SIG-M5 (cell line): ENCODE results near the gene DHRS1.

Experiments
- DNase-seq: peaks from one replicate; lab custom pipeline; 2025; lab: John Stamatoyannopoulos, UW

Gene DHRS1

DNA sequence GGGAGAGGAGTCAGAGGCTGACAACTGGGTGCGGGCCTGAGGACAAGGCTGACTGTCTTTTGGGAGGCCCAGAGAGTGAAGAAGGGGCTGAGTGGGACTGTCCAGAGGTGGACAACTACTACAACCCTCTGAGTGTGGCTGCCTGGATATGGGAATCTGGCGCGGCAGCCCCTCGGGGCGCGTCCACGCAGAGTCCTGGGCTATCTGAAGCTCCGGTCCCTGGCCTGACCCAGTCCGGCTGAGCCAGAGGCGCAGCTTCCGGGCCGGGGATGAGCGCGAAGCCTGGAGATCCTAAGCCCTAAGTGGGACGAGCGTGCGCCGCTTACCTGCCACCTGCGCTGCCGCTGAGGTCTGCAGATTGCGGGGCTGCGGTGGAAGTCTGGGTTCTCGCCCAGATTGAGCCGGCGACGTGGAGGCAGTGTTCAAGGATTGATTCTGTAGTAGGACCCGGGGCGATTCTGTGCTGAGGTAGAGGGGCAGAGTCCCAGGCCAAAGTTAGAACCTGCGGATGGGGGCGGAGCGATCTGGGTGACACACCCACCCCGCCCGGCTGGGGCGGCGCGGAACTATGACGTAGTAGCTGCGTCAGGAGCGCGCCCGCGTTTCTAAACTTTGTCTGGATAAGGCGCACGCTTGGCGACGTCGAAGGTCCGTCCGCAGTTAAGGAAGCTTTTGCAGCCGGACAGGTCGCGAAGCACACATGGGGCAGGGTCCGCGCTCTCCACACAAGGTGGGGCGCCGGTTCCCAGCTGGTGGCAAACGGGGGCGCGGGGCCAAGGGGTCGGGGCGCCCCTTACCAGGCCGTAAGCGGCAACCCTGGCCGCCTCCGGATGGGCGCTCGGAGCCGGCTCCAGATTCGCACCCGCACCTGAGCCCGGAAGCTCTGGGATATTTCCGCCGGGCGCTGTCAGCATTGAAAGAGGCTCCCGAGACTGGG is at the start of gene DHRS1, which contains the start of gene NOP9:
TSS of gene DHRS1 (minus strand) at position 526 of the 937 bp plus-strand sequence. CDS start 674 bp downstream, outside the sequence.
TSS of gene NOP9 (plus strand) at position 596 of the 937 bp plus-strand sequence. CDS start at position 701, 105 bp downstream.
- no peak for DNase-seq

DNA sequence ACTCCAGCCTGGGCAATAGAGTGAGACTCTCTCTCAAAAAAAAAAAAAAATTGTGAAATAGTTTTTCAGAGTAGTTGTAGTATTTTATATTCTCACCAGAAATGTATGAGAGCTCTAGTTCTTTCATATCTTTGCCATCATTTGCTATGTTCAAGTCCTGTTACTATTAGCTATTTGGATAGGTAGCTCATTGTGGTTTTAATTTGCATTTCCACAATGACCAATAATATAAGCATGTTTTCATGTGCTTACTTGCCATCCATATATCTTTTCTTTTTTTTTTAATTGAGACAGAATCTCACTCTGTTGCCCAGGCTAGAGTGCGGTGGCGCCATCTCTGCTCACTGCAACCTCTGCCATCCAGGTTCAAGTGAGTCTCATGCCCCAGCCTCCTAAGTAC is 48.6 kb upstream of the DHRS1 start:
- no peak for DNase-seq

DNA sequence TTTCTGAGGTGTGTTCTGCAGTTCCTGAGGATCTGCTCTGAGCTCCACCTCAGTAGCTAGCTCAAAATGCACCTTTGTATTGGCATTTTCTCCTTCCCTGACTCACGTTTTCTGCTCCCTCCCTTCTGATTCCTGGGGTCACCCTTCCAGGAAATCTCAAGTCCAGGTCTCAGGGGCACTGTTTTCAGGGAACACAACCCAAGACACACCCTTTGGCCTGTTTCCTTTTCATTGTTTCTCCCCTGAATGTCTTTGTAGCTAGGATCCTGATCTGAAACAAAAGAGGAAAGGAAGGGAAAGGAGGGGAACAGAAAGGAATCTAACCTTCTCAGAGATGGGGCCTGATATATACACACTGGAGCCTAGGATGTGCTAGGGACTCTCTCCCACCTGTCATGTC is 47.6 kb upstream of the DHRS1 start:
- DNase-seq: no peak

DNA sequence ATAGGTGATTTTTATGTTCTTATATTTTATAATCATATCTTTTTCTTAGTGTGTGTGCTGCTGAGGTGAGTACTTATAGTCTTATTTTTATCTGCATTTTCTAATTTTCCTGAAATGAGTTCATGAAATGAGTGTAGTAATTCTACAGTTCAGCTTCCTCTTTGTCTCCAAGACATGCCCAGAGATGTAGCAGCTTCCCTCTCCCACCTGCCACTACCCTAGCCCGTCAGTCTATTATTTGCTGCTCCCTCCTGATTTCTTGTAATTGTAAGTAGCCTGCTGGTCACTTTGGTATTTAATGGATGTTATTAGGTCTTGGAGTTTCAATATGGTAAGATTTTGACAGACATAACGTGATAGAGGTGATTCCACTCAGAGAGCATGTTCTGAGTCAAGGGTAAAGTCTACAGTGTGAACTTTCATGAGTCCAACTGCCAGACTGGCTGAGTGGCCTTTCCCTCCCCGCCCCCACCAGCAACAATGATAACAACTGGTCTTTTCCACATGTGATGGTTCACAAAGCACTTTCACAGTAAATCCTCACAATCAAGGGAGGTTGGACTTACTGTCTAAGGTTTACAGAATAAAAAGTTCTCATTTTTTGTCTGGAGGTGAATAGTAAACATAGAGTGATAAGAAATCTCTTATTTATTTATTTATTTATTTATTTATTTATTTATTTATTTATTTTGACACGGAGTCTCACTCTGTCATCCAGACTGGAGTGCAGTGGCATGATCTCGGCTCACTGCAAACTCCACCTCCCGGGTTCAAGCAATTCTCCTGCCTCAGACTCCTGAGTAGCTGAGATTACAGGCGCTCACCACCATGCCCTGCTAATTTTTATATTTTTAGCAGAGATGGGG is 44.4 kb upstream of the DHRS1 start:
- DNase-seq: no peak

DNA sequence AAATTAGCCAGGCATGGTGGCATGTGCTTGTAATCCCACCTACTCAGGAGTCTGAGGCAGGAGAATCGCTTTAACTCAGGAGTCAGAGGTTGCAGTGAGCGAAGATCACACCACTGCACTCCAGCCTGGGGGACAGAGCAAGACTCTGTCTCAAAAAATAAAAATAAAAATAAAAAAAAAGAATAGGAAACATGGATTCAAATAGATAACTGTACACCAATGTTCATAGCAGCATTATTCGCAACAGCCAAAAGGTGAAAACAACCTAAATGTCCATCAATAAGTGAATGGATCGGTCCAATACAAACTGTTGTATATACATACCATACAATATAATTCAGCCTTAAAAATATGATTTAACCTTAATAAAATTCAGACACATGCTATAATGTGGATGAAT is 43.3 kb upstream of the DHRS1 start:
- DNase-seq: no peak

DNA sequence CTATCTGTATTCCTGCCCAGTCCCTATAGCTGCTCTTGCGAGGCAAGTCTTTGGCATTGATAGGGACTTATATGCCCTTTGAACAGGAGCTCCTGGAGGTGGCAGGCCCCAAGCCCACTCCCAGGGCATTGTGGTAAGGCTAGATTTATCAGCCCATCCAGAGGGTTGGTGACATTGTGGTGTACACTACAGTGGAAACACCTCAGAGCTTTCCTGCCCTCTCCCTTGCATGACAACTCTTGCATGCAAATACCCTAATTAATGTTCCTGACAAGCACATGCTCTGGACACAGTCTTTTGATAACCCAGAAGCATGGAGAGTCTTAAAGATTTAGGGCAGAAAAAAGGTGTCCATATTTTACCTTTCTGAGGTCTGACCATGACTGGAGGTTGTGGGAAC is 41.0 kb upstream of the DHRS1 start:
- no peak for DNase-seq

DNA sequence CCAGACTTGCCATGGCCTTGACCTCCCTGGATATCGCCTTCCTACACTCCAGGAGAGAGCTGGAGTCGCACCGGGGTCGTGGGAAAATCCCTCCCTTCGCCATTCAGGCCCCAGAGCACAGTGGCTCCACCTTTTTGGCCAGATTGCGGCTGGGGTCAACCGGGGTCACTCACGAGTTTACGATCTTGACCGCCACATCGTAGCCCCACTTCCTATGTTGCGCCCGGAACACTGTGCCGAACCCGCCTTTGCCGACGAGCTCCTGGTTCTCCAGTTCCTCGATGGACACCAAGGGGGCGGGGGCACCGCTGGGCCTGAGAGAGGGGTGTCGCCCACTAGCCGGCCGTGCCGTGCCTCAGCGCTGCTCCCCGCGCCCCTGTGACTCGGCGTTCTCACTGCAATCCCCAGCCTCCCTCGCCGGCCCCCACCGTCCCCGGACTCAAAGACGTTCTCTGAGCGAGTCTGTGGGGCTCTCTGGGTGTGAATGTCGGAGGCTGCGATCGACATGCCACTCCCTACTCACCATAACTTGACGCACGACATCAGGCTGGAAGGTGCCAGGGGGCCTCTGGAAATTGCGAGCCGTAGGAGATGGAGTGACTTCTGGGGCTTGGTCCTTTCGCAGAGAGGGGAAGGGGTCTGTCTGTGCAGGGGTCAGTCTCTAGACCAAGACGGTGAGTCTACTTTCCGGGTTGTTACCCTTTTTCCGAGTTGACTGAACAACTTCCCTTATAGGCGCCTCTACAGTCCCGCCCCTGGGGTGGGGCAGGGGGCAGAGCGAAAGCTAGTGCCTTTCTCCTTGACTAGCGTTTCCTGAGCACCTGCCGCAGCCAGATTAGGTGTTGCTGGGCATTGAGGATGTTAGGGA is 39.9 kb upstream of the DHRS1 start, which contains the start of gene RIPK3:
TSS of gene RIPK3 (minus strand) at position 708 of the 868 bp plus-strand sequence. CDS start at position 543, 165 bp downstream.
- DNase-seq: no peak

DNA sequence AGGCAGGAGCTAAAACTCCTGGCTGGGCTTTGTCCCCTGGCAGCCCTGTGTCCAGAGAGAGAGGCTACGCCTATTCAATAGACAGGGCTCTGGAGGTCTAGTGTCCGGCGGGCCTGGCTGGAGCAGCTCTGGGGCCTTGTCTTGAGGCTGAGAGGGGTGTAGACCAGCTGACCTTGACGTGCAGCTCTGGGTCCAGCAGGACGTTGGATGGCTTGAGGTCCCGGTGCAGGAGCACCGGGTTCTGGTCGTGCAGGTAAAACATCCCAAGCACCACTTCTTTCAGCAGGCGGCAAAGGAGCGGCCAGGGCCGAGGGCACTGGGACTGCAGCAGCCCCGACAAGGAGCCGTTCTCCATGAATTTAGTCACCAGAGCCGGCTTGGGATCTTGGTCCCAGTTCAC is 39.3 kb upstream of the DHRS1 start:
- no peak for DNase-seq

DNA sequence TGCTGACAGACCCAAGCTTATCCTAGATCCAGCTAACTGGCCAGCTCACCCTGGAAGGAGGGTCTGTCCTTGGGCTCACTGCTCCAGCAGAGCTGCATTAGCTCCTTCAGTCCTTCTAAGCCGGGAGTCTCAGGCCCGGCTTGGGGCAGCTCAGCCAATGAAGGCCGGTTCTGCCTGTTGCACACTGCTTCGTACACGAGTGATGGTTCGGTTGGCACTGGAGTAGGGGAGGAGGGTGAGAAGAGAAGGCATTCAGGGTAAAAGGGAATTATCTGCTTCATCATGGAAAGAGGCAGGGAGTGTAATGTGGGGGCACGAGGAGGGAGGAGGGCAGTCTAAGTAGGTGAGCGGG is 38.2 kb upstream of the DHRS1 start:
- no peak for DNase-seq

DNA sequence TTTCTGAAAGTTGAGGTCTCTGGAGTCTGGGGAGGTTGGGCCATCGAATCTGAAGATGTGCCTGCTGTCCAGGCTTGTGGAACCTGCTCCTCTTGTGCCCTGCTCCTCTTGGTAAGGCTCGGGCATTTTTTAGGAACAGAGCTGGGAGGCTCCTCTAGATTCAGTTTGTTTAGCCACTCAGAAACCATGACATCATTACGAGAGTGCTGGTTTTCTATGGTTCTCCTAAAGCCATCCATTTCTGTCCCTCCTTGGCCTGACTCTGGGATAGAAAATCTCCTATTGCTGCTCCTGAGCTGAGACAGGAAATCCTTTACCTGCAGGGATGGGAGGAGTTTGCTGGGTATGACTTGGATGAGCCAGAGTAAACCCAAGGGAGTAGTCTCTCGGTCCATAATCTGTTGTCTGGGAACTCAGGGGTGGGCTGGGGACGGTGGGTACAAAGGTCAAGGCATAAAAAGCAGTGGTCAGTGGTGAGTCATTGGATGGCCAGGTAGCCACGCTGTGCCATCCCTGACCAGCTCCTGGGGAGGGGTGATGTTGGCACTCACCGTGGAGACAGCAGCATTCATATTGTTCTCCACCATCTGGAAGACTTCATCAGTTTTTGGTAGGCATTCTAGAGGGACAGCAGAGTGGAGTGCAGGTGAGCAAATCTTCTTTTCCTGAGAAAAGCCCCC is 37.7 kb upstream of the DHRS1 start:
- DNase-seq: no peak

DNA sequence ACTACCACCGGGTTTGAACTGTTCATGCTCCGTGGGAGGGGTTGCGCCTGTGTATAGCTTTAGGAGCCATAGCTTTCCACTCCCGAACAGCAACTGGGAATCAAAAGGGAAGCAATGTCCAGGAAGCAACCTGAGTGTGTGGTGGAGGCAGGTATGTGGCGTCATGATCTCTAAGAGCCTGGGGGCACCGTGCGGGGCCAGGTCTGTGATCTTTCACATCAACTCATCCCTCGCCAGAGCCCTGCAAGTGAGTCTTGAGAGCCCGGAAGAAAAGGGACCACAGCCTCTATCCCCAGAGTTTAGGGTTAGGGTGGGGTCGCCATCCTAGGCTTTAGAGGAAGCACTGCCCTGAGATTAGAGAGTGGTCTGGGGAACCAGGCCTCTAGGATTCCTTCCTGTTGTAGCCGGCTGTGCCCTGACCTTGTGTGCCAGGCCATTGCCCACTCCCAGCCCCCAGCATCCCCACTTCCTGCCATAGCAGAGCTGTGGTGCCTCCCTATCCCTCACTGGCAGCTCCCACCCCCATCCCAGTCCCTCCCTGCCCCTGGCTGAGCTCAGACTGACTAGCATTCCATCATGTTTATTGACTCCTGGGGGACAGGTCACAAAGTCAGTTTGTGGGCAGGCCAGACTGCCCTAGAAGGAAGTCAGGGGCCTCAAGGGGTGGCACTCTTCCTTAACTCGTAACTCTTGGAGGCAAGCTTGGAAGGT is 36.0 kb upstream of the DHRS1 start:
- DNase-seq: no peak

DNA sequence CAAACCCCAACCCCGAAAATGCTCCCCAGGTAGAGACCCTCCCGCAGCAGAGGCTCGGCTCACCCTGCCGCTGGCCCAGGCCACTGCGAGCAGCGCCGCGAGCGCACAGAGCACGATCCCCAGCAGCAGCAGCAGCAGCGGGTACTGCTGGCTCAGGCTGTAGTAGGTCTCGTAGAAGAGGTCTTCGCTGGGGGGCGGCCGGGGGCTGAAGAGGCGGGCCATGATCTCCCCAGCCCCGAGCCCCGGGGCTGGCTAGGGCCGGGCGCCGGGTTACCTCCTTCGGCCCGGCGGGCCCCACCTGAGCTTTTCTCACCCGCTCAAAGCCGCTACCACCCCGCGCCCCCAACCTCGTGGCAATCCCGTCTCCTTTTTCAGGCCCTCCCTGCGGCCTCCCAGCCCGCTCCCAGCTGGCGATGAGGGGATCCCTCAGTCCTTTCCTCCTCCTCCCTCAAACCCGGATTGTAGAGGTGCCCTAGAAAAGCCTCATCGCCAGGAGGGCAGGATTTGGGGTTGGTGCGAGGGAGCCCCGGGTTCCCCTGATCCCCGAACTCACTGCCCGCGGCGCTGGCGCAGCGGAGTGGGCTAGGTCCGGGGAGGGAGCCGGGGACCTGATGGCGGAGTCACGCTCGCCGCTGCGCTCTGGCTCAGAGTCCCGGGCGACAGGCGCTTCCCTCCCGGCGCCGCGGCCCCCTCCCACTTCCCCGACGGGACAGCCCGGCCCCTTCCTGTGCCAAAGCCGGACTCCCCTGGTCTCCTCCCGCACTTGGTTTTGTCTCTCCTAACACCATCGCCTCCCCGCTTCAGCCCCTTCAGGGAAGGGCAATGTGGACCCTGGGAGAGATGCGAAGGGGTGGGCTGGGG is 35.1 kb upstream of the DHRS1 start, which contains the start of gene ADCY4:
TSS of gene ADCY4 (minus strand) at position 641 of the 861 bp plus-strand sequence. CDS start at position 222, 419 bp downstream.
- no peak for DNase-seq

DNA sequence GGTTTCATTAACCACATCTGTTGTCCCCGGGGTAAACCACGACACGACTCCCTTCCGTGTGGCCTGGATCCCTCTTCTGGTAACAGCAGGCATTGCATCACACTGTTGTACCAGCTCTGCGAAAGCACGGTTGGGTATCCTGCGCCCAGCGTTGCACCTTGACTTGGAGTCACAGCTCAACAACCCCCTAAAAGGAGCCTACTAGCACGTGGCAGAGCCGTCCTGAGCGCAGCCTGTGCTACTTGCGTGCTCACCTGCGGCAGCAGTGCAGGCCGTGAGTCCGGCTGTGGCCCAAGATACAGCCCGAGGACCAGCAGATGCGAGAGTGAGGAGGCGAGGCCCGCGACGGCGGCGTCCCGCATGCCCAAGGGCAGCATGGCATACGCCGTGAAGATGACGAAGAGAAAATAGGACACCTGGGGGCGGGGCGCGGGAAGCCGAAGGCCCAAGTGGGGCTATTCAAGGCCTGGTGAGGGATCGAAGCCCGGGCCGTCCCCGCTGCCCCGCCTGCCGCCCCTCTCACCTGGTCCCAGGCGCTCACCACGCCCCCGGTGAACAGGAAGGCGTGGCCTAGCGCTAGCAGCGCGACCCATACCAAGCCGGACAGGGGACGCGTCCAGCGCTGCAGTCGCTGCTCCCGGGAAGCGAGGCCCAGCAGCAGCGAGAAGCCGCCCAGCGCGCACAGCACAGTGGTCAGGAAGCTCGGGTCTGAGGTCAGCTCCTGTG is 32.9 kb upstream of the DHRS1 start:
- DNase-seq: no peak

DNA sequence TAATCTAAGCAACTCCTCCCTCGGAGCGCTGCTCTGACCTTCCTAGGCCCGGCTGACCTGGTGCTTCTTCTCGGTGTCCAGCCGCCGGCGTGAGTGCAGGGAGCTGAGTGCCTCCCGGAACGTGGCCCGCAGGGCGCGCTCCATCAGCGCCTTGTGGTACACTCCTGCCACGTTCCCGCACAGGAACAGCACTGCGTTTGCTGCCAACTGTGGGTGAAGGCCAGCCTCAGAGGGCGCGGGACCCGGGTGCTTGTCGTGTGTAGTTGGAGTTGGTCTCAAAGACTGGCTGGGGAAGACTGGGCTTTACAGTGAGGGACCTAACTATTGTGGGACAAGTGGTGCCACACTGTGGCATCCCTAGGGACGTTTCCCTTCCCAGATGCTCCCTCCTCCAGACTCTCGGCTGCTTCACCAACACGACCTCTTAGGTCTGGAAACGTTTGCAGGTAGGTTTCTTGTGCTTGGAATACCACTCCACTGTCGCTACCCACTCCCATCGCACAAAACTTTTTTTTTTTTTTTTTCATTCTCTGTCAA is 32.2 kb upstream of the DHRS1 start:
- no peak for DNase-seq

DNA sequence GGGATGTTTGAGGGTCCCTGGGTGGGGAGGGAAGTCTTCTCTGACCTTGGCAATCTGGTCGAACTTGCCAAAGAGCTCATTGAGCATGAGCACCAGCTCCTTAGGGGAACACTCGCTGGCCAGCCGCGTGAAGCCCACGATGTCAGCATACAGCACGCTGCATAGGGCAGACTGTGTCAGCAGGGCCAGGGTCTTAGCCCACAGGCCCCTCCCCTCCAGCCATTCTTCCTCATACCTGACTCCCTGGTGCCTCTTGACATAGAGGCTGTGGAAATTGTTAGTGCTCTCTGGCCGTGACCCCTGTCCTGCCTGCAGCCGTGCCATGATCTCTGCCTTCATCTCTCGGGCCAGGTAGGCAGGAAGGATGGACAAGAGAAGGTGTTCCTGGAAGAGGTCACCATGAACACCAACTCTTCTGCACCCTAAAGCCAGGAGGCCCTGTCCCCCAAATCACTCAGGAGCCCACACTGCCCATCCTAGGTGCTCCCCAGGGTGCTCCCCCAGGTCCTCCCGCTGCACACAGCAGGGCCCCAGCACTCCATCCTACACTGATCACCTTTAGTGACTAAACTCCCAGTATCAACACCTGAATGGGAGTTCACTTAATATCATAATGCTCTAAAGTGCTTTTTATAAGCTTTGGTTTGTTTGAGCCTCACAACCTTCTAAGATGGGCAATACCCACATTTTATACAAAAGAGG is 31.5 kb upstream of the DHRS1 start:
- no peak for DNase-seq

DNA sequence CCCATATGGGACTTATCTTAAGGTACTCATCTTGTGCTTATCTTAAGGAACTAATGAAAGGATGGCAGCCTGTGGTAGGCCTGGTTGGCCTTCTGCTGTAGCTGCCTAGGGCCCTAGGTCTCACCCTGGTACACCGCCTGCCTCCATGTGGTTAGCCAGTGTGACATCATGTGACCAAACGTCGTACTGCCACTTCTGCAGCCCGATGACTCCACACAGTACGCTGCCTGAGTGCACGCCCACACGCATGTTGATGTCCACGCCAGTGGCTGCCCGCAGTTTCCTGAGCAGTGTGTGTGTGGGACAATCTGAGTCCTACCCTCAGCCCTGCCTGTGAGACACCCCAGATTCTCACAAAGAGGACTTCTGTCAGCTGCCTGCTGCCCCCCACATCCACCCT is 30.2 kb upstream of the DHRS1 start:
- no peak for DNase-seq

DNA sequence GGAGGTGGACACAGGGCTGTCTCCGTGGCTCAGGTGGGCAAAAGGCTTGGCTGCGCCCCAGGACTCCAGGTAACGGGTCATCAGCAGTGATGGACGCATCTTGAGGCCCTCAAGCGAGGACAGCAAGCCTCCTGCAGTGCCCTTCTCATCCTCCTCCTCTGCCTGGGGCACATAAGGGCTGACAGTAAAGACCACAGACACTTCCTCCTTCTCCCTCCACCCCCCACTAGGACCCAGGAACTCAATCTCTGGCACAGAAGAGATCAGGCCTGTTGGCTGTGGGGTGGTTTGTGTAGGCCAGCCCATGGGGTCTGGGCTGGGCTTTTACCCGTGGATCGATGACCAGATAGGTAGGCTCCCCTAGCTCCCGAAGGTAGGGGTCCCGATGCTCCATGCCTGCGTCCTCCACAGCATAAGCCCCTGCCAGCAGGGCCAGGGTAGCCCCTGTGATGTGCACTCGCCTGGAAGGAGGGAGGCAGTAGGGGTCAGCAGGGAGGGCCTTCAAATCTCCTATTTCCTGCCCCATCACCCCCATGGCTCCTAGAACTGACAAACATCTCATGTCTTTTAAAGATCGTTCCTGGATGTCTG is 29.6 kb upstream of the DHRS1 start:
- DNase-seq: no peak
